HCT116 (cell line): ENCODE data around the gene TUT7. TPM values are rescaled to one million over a fixed set of nuclear protein-coding genes. Genes with fewer than 3 reads are reported as not detected.

Source experiments
- ATAC-seq: fragments of 200-7000 bp; cut with Tn5 transposase; 2 replicates; pipeline ENCODE4 v1.9.1; 2020; ENCODE audit warnings: mild to moderate bottlenecking, moderate library complexity
- BruUV-seq: library from RNA; stranded (reverse); fragments of 400-500 nt; replicated peaks from 2 replicates; lab custom pipeline; 2021; lab: Mats Ljungman, UMichigan
- CTCF ChIA-PET: fragments of 300-600 bp; sonication (Branson Sonifier 250); formaldehyde crosslinking; loops from one replicate; lab custom pipeline; 2021; ENCODE audit warnings: antibody characterized with exemption; lab: Charles Lee
- POLR2A ChIA-PET: fragments of 300-600, 350-600 bp; sonication (Branson Sonifier 250); formaldehyde crosslinking; loops from one replicate; lab custom pipeline; 2021; ENCODE audit warnings: antibody characterized with exemption; lab: Charles Lee
- RAD21 ChIA-PET, 2 experiments: fragments of 300-600 bp; sonication (Branson Sonifier 250); formaldehyde crosslinking; loops; one replicate each; lab custom pipeline; 2023; ENCODE audit warnings: low total read pairs in 2 of 2; ENCODE audit not compliant: uncharacterized antibody in 2 of 2, unreplicated experiment in 2 of 2, low non-redundant PET in 1 of 2; lab: Charles Lee
- DNase-seq: peaks from one replicate; pipeline ENCODE4 v3.0.0-alpha.2; 2010; ENCODE audit warnings: low read depth, low spot score
- H2AFZ ChIP-seq: fragments of 200-600 bp; shearing (Covaris generic), sonication (generic); 2 replicates; pipeline ENCODE4 v1.6.1; 2017; ENCODE audit warnings: low read depth, mixed run types, mixed read lengths, antibody characterized with exemption, low read length; ENCODE audit not compliant: poor library complexity, severe bottlenecking
- H3K27ac ChIP-seq: 2 replicates; pipeline ENCODE4 v1.5.1; 2012; ENCODE audit warnings: low read depth, low read length
- H3K27me3 ChIP-seq: fragments of 200-600 bp; sonication (generic); 2 replicates; pipeline ENCODE4 v1.6.1; 2016; ENCODE audit warnings: mixed run types, low read length, mixed read lengths; ENCODE audit not compliant: insufficient read depth
- H3K36me3 ChIP-seq, 2 experiments: fragments of 200-500 bp in 1 of 2; fragments of 200-600 bp in 1 of 2; sonication (Bioruptor generic) in 1 of 2; sonication (generic) in 1 of 2; 2 replicates each; pipeline versions ENCODE4 v1.5.1 to v1.6.1; 2014 to 2016; ENCODE audit warnings: low read length in 2 of 2, inconsistent platforms in 1 of 2, mixed read lengths in 1 of 2, mixed run types in 1 of 2; ENCODE audit not compliant: insufficient read depth in 2 of 2, control insufficient read depth in 1 of 2
- H3K4me1 ChIP-seq, 2 experiments: fragments of 200-600 bp in 1 of 2; sonication (generic) in 1 of 2; 2 replicates each; pipeline versions ENCODE4 v1.5.1 to v1.6.1; 2012 to 2017; ENCODE audit warnings: low read length in 2 of 2, inconsistent platforms in 1 of 2, mild to moderate bottlenecking in 1 of 2, mixed read lengths in 1 of 2, mixed run types in 1 of 2, moderate library complexity in 1 of 2; ENCODE audit not compliant: insufficient read depth in 2 of 2, control insufficient read depth in 1 of 2
- H3K4me2 ChIP-seq: fragments of 200-600 bp; sonication (generic); 2 replicates; pipeline ENCODE4 v1.6.1; 2017; ENCODE audit warnings: mixed run types, low read length, mixed read lengths
- H3K4me3 ChIP-seq, 2 experiments: fragments of 200-600 bp in 1 of 2; sonication (generic) in 1 of 2; replicated peaks in 1 of 2; 2 replicates each; pipeline ENCODE4 v1.5.1; 2011 to 2016; ENCODE audit warnings: low read length in 2 of 2, control low read depth in 1 of 2, low read depth in 1 of 2, mild to moderate bottlenecking in 1 of 2, mixed read lengths in 1 of 2, mixed run types in 1 of 2
- H3K79me2 ChIP-seq: fragments of 200-600 bp; sonication (generic); 2 replicates; pipeline ENCODE4 v1.6.1; 2017; ENCODE audit warnings: mild to moderate bottlenecking, mixed run types, low read length, moderate library complexity, mixed read lengths; ENCODE audit not compliant: insufficient read depth
- H3K9ac ChIP-seq: fragments of 200-600 bp; sonication (generic); 2 replicates; pipeline ENCODE4 v1.6.1; 2016; ENCODE audit warnings: low read length, mixed read lengths
- H3K9me2 ChIP-seq: fragments of 200-600 bp; sonication (generic), shearing (Covaris generic); 2 replicates; pipeline ENCODE4 v1.6.1; 2017; ENCODE audit warnings: mixed run types, mild to moderate bottlenecking, moderate library complexity; ENCODE audit not compliant: insufficient read depth
- H3K9me3 ChIP-seq, 2 experiments: fragments of 200-500 bp in 1 of 2; fragments of 200-600 bp in 1 of 2; sonication (Bioruptor generic) in 1 of 2; sonication (generic) in 1 of 2; 2 replicates each; pipeline ENCODE4 v1.6.1; 2014 to 2017; ENCODE audit warnings: low read length in 2 of 2, mixed read lengths in 2 of 2, inconsistent platforms in 1 of 2, low read depth in 1 of 2, mild to moderate bottlenecking in 1 of 2, mixed run types in 1 of 2, moderate library complexity in 1 of 2; ENCODE audit not compliant: control insufficient read depth in 1 of 2, insufficient read depth in 1 of 2
- H4K20me1 ChIP-seq: fragments of 200-600 bp; sonication (generic), shearing (Covaris generic); 2 replicates; pipeline ENCODE4 v1.6.1; 2017; ENCODE audit warnings: mixed run types, mild to moderate bottlenecking, moderate library complexity; ENCODE audit not compliant: insufficient read depth
- JUND ChIP-seq: IDR thresholded peaks from 2 replicates; pipeline ENCODE4 v1.6.1; 2012
- POLR2AphosphoS5 ChIP-seq: IDR thresholded peaks from 2 replicates; pipeline ENCODE4 v1.6.1; 2011; ENCODE audit warnings: mild to moderate bottlenecking, low read depth, low read length, moderate library complexity
- RAD21 ChIP-seq: IDR thresholded peaks from 2 replicates; pipeline ENCODE4 v1.6.1; 2012; ENCODE audit warnings: low read depth, mild to moderate bottlenecking
- YY1 ChIP-seq: IDR thresholded peaks from 2 replicates; pipeline ENCODE4 v1.6.1; 2011; ENCODE audit warnings: low read length, low read depth, moderate library complexity, mild to moderate bottlenecking; ENCODE audit not compliant: insufficient replicate concordance; ENCODE audit errors: extremely low read depth
- ZFX ChIP-seq: fragments of 450-650 bp; IDR thresholded peaks from 2 replicates; pipeline ENCODE4 v1.6.1; 2017
- intact Hi-C: fragments of 100-400 bp; cut with micrococcal nuclease; formaldehyde crosslinking; loops from 2 replicates; pipeline ENCODE4 v1.10.0; 2022
- total RNA-seq: library from RNA; stranded (reverse); gene quantifications from one replicate; pipeline ENCODE4 v1.2.1, GENCODE V29; 2021; ENCODE audit not compliant: unreplicated experiment
- TF ChIP-seq, protein P1 (sequence below), 3 experiments: fragments of 200-600 bp in 1 of 3; sonication (generic) in 1 of 3; IDR thresholded peaks in 2 of 3; conservative IDR thresholded peaks in 1 of 3; 2 replicates each; pipeline ENCODE4 v1.5.1; 2012 to 2017; ENCODE audit warnings: low read depth in 2 of 3, low read length in 2 of 3, antibody characterized with exemption in 1 of 3, borderline replicate concordance in 1 of 3, control low read depth in 1 of 3, mild to moderate bottlenecking in 1 of 3, mixed read lengths in 1 of 3, mixed run types in 1 of 3, moderate library complexity in 1 of 3; ENCODE audit not compliant: insufficient read depth in 1 of 3

Gene TUT7
- total RNA-seq, 1 experiment from 2014 or later: 23.1 TPM

DNA sequence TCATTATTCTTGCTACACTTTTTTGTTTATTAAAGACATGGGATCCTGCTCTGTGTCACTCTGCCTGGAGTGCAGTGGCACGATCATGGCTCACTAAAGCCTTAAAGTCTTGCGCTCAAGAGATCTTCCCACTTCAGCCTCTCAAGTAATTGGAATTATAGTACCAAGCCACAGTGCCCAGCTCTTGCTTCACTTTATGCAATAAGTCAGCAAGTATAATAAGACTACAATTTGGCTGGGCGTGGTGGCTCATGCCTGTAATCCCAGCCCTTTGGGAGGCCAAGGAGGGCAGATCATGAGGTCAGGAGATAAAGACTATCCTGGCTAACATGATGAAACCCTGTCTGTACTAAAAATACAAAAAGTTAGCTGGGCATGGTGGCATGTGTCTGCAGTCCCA, 100.6 kb downstream of the TUT7 start (continued):
- no peak for TF ChIP-seq YY1
- TF ChIP-seq, protein P1, sequence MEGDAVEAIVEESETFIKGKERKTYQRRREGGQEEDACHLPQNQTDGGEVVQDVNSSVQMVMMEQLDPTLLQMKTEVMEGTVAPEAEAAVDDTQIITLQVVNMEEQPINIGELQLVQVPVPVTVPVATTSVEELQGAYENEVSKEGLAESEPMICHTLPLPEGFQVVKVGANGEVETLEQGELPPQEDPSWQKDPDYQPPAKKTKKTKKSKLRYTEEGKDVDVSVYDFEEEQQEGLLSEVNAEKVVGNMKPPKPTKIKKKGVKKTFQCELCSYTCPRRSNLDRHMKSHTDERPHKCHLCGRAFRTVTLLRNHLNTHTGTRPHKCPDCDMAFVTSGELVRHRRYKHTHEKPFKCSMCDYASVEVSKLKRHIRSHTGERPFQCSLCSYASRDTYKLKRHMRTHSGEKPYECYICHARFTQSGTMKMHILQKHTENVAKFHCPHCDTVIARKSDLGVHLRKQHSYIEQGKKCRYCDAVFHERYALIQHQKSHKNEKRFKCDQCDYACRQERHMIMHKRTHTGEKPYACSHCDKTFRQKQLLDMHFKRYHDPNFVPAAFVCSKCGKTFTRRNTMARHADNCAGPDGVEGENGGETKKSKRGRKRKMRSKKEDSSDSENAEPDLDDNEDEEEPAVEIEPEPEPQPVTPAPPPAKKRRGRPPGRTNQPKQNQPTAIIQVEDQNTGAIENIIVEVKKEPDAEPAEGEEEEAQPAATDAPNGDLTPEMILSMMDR (IDR thresholded peaks at IDR 0.05 in 2 of 3, conservative IDR thresholded peaks at IDR 0.05 in 1 of 3; ENCODE audit: borderline replicate concordance in 1 of 3, insufficient read depth in 1 of 3, low read depth in 2 of 3, low read length in 2 of 3): no peak

DNA sequence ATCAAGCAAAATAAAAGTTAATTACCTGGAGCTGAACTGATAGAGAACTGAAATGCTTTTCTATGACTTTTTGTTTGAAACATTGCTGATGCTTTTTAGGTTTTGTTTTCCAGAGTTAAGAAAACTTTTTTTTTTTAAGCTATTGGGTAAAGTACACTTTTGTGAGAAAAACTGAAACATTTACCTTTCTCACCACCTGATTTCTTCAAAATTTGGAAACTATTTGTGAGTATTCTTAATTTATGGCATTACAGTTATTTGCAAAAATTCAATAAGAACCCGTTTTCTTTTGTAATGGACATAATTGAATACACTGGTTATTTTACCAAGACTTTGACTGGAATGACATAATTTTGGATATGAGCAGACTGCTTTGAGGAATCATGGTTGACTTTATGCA, 101.3 kb downstream of the TUT7 start:
- ChIA-PET RAD21 (no interaction called here), CTCF (no interaction called here), POLR2A (no interaction called here)
- Histone ChIP-seq H3K4me1 (no peaks in the 10 kb centered on the region), H3K4me2 (no peak overlapping the region), H3K9me2 (no peaks in the 10 kb centered on the region), H3K4me3 (no peak overlapping the region), H4K20me1 (no peaks in the 10 kb centered on the region), H3K27ac (no peak overlapping the region), H3K9me3 (no peaks in the 10 kb centered on the region), H3K27me3 (no peaks in the 10 kb centered on the region), H3K79me2 (no peaks in the 10 kb centered on the region), H3K36me3 (no peaks in the 10 kb centered on the region), H2AFZ (no peak overlapping the region), H3K9ac (no peak overlapping the region)
- DNase-seq (no peak), ATAC-seq (no peak)
- TF ChIP-seq POLR2AphosphoS5 (no peak), ZFX (no peak), RAD21 (no peak), JUND (no peak)
- TF ChIP-seq, protein P1 (IDR thresholded peaks at IDR 0.05 in 2 of 3, conservative IDR thresholded peaks at IDR 0.05 in 1 of 3; ENCODE audit: borderline replicate concordance in 1 of 3, insufficient read depth in 1 of 3, low read depth in 2 of 3, low read length in 2 of 3): no peak
- intact Hi-C loops: no loop called here
- no TSS peak for BruUV-seq
